HG03064 (cell line): ENCODE measurements around the gene DDR1.
"Not testable (repeated sequence)": the region's sequence is repeated elsewhere in the genome, so short reads cannot be mapped to it uniquely, and the experiment has no call there.

Experiments used
- ATAC-seq: cut with Tn5 transposase; IDR thresholded peaks from one replicate; pipeline ENCODE4 v1.9.1; 2021; ENCODE audit warnings: low read depth; ENCODE audit not compliant: unreplicated experiment

The DDR1 gene

GRCh38 chr6:30891816-30892538 is 7.7 kb downstream of the DDR1 start:
- no peak for ATAC-seq

- ATAC-seq = no peak
Observed at GRCh38 chr6:30893001-30893591, 8.8 kb downstream of the DDR1 start.

- no peak for ATAC-seq
Observed at GRCh38 chr6:30893666-30894065, 9.3 kb downstream of the DDR1 start.

GRCh38 chr6:30894381-30894780 is 10.1 kb downstream of the DDR1 start:
- ATAC-seq = no peak

- no peak for ATAC-seq
Observed at GRCh38 chr6:30894935-30895334, 10.6 kb downstream of the DDR1 start.

GRCh38 chr6:30895343-30895742 is 11.0 kb downstream of the DDR1 start:
- ATAC-seq = no peak

GRCh38 chr6:30896541-30896940 is 12.2 kb downstream of the DDR1 start:
- no peak for ATAC-seq

- no peak for ATAC-seq
Observed at GRCh38 chr6:30897882-30898281, 13.6 kb downstream of the DDR1 start.

- no peak for ATAC-seq
Observed at GRCh38 chr6:30898750-30899360, 14.5 kb downstream of the DDR1 start.

GRCh38 chr6:30900863-30901417 is 16.6 kb downstream of the DDR1 start:
- ATAC-seq = no peak

- no peak for ATAC-seq
Observed at GRCh38 chr6:30901436-30901835, 17.1 kb downstream of the DDR1 start.

GRCh38 chr6:30902196-30902595 is 17.9 kb downstream of the DDR1 start:
- ATAC-seq = not testable (repeated sequence)

- ATAC-seq = no peak
Observed at GRCh38 chr6:30902709-30903108, 18.4 kb downstream of the DDR1 start.

- ATAC-seq = no peak
Observed at GRCh38 chr6:30903236-30903635, 18.9 kb downstream of the DDR1 start.

GRCh38 chr6:30907290-30907757 is 23.0 kb downstream of the DDR1 start:
- not testable (repeated sequence) for ATAC-seq

GRCh38 chr6:30907758-30908591 is 23.7 kb downstream of the DDR1 start, which contains the start of gene GTF2H4:
GTF2H4 (plus strand) TSS chr6:30908207.
- ATAC-seq = peak; percentile 87

- ATAC-seq = no peak
Observed at GRCh38 chr6:30908700-30909099, 24.4 kb downstream of the DDR1 start.

GRCh38 chr6:30910473-30910872 is 26.2 kb downstream of the DDR1 start:
- ATAC-seq = not testable (repeated sequence)

- ATAC-seq = no peak
Observed at GRCh38 chr6:30912746-30913520, 28.6 kb downstream of the DDR1 start.

GRCh38 chr6:30913721-30914075 is 29.4 kb downstream of the DDR1 start:
- no peak for ATAC-seq
